HCT116 (cell line): ENCODE data around the gene SNRNP27.
A peak's percentile ranks its signal among the peaks of the same experiment; 100 is the strongest.

Experiments
- ATF3 ChIP-seq: IDR thresholded peaks from 2 replicates; pipeline ENCODE4 v1.6.1; 2012
- CTCF ChIP-seq, 3 experiments: fragments of 200-600 bp in 1 of 3; sonication (generic) in 1 of 3; IDR thresholded peaks in 2 of 3; conservative IDR thresholded peaks in 1 of 3; 2 replicates each; pipeline ENCODE4 v1.5.1; 2012 to 2017; ENCODE audit warnings: low read depth in 2 of 3, low read length in 2 of 3, antibody characterized with exemption in 1 of 3, borderline replicate concordance in 1 of 3, control low read depth in 1 of 3, mild to moderate bottlenecking in 1 of 3, mixed read lengths in 1 of 3, mixed run types in 1 of 3, moderate library complexity in 1 of 3; ENCODE audit not compliant: insufficient read depth in 1 of 3
- EZH2 ChIP-seq: fragments of 200-600 bp; sonication (generic); IDR thresholded peaks from 2 replicates; pipeline ENCODE4 v1.6.1; 2017; ENCODE audit warnings: antibody characterized with exemption, mixed run types
- RAD21 ChIP-seq: IDR thresholded peaks from 2 replicates; pipeline ENCODE4 v1.6.1; 2012; ENCODE audit warnings: low read depth, mild to moderate bottlenecking
- SP1 ChIP-seq: IDR thresholded peaks from 2 replicates; pipeline ENCODE4 v1.6.1; 2012; ENCODE audit warnings: low read depth

GRCh38 chr2:69946351-69947324 lies 52.9 kb downstream of the SNRNP27 start:
- TF ChIP-seq CTCF (IDR thresholded peaks at IDR 0.05 in 2 of 3, conservative IDR thresholded peaks at IDR 0.05 in 1 of 3; ENCODE audit: borderline replicate concordance in 1 of 3, insufficient read depth in 1 of 3, low read depth in 2 of 3, low read length in 2 of 3) (no peak), EZH2 (no peak), RAD21 (no peak; the same call in 1 of the 2 replicates), ATF3 (no peak), SP1 (peak; percentile 76)
